Amniotic stem cell (primary cell): ENCODE results near the gene MICAL3.
"Not testable (repeated sequence)": the region's sequence is repeated elsewhere in the genome, so short reads cannot be mapped to it uniquely, and the experiment has no call there.

Source experiments
- DNase-seq: peaks from one replicate; lab custom pipeline; 2025; lab: John Stamatoyannopoulos, UW

Gene MICAL3

DNA sequence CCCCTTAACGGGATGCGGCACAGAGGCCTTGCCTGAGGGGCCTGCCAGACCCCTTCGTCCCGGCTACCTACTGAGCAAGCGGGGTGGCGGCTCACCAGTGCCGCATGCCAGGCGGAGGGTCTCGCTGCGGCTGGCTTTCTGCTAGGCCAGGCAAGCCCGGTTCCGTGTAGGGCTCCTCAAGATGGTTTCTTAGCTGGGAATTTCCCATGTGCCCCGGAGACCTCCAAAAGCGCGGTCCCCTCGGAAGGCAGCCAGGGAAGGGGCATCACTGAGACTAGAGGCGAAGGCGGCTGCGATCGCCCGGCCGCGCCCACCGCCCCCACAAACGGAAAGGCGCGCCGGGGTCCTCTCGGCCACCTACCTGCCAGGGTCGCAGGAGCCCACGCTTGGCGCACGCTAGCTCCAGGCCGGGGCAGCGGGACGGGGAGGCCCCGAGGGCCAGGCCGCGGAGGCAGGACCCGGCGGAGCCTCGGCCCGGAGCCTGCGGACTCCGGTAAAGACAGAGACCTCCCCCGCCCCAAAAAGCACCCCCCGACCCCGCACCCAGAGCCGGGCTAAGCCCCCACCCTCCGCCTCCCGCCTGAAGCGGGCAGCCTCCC lies 23.8 kb downstream of the MICAL3 start:
- DNase-seq = no peak

DNA sequence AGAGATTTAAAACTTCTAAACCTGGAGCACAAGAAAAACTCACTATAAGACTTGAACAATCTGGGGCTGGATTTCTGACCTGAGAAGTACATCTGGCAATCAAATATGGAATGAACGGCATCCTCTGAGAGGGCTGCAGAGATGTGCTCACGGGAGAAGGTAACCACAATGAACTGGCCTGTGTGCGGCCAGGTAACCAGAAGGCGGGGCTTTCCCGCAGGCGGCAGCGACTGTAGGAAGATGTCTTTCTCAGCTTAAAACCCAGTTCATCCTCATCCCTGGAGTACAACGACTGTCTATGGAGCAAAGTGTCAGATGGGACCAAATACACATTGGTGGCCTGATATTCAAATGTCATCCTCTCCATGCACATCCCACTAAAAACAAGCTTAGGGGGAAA lies 24.5 kb downstream of the MICAL3 start:
- DNase-seq = no peak

DNA sequence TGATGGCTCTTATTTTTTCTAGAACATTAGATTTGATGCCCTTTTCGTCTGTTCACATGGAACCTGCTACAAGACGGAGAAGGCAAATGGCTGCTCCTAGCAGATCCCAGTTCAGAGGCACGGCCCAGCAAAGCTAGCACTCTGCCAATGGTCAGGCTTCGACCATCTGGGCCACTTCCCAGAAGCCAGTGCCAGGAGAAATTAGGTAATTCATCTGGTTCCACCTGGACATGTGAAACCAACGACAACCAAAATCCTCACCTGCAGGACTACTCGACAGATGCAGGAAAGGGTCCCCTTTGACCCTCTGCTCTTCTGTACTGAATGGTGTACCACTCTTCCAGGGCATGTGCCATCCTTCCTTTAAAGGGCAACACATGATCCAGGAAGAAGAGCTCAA lies 25.4 kb downstream of the MICAL3 start:
- DNase-seq = no peak

GRCh38 chr22:17997456-17997855 lies 26.9 kb downstream of the MICAL3 start:
- DNase-seq = no peak

- DNase-seq = not testable (repeated sequence)
Observed at GRCh38 chr22:17995256-17995655, 29.1 kb downstream of the MICAL3 start.

DNA sequence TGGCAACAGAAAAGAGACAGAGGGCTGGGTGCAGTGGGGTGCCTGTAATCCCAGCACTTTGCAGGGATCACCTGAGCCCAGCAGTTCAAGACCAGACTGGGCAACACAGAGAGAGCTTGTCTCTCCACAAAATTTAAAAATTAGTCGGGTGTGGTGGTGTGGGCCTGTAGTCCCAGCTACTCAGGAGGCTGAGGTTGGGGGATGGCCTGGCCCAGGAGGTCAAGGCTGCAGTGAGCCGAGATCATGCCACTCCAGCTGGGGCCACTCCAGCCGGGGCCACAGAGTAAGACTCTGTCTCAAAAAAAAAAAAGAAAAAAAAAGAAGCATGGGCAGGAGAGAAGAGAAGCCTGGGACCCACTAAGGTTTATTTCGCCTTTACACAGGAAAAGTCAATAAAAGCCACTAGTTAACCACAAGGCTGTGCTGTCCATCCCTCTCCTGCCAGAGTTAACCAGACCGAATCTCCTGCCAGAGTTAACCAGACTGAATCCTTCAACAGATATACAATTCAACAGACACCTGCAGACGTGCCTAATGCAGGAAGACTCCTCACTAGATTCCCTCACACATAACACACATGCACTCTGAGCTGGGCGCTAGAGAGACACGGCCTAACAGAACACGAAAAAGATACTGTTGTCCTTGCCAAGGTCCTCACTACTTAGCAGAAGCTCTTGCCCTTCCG lies 29.8 kb downstream of the MICAL3 start:
- DNase-seq = no peak

DNA sequence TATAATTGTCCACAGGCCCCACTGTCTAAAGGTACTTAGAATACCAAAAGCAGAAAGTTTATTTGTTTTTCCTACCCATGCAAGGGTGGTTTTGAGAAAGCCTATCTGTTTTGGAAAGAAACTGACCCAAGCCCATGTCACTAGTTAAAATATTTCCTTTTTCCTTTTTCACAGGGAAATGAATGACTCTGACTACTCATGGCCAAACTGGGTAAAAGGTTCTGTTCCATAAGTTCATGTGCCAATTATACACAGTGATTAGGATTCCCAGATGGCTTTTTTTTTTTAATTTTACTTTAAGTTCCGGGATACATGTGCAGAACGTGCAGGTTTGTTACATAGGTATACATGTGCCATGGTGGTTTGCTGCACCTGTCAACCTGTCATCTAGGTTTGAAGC lies 31.4 kb downstream of the MICAL3 start:
- not testable (repeated sequence) for DNase-seq

DNA sequence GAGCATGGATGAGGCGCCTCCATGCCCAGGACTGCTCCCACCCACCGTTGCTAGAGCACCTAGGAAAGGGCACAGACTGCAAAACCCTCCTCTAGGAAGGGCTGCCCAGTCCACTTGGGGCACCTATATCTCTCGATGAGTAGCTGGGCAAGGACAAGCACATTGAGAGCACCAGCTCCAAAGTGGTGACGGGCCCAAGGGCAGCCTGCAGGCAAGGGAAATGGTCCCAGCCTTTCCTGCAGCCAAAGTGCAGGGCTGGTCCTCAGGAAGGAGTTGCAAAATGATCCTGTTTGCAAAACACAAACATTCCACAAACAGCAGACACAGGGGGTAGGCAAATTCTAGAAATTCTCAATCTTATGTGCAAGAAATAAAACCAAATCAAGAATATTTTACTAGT lies 32.4 kb downstream of the MICAL3 start:
- not testable (repeated sequence) for DNase-seq

- no peak for DNase-seq
Observed at GRCh38 chr22:17990942-17991341, 33.4 kb downstream of the MICAL3 start.

DNA sequence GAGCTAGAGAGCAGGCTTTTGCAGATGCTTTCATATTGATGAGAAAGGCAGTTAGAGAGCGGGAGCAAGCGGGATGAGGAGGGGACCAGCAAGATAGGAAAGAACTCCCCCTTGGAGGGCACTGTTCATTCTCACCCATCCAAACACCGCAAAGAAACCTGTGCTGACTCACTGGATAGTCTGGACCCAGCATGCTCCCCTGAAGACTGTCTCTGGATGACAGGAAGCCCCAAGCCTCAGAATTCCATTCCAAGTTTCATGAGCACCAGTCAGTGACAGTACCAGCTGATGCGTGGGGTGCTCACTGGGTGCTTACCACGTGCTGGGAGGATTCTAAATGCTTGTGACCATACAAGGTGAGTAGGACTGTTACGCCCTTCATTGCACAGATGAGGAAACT lies 34.2 kb downstream of the MICAL3 start:
- DNase-seq = no peak

GRCh38 chr22:17988800-17989513 lies 35.4 kb downstream of the MICAL3 start:
- DNase-seq = no peak

- no peak for DNase-seq
Observed at GRCh38 chr22:17985606-17986005, 38.8 kb downstream of the MICAL3 start.

DNA sequence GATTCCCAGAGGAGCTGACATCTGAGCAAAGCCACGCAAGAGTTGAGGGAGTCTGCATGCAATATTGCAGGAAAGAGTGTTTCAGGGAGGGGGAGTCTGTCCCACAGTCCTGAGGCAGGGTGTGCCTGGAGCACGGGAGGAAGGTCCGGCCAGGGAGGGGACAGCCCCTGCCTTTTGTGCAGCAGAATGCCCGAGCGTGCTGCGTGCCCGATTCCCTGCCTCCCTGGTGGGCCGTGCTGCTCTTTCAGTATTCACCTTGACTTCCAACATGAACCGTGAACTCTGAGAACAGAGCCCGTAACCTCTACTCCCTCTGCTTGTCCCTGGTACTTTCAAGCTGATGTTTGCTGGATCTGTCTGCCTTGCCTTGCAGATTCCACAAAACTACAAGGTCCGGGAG lies 39.3 kb downstream of the MICAL3 start:
- not testable (repeated sequence) for DNase-seq

DNA sequence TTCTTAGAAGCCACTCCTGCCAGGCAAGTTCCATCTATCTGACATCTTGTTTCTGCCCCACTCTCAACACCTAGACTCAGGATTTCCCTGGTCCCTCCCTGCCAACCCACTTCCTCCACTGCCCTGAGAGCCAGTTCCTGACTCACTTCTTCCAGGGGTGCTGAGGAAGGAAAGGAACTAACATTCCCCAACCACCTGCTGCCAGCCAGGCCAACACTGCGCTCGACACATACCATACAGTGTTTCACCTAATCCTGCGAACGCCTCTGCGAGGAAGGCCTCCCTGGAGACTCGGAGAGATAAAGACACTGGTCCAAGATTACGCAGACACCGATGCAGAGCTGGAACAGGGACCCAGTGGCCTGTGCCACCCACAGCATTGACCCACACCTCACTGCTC lies 40.2 kb downstream of the MICAL3 start:
- DNase-seq = no peak

DNA sequence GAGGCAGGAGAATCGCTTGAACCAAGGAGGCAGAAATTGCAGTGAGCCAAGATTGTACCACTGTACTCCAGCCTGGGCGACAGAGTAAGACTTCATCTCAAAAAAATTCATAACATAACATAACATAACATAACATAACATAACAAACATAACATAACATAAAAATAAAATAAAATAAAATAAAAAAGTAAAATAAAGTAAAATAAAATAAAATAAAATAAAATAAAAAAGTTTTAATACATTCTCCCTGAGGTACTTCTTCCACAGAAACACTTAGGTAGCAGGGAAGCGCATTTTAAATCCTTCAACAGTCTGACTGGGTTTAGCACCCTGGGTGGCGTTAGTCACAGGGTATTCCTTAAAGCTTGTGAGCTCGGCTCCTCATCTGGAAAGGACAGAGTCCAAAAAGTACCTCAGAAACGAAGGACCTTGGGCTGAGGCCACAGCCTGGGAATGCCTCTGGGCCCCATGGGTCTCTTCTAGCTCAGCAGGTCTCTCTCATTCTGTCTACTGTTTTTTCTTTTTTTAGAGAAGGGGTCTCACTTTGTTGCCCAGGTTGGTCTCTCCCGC lies 41.7 kb downstream of the MICAL3 start:
- DNase-seq = no peak

DNA sequence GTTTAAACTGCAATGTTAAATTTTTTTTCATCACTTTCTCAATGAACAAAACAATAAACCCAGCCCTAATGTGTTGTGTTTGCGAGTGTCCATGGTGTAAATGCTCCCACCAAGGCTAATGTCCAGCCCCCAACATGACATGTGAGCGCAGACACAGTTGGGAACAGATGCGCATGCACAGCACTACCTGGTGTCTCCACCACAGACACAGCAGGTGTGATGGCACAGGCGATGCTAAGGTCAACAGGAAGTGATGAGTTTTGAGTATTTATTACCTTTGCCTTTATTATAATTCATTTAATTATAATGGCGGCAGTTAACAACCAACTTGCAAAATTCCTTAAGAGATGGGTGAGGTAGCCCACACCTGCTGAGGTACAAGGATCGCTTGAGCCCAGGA lies 42.9 kb downstream of the MICAL3 start:
- no peak for DNase-seq

GRCh38 chr22:17980638-17981051 lies 43.7 kb downstream of the MICAL3 start:
- no peak for DNase-seq

DNA sequence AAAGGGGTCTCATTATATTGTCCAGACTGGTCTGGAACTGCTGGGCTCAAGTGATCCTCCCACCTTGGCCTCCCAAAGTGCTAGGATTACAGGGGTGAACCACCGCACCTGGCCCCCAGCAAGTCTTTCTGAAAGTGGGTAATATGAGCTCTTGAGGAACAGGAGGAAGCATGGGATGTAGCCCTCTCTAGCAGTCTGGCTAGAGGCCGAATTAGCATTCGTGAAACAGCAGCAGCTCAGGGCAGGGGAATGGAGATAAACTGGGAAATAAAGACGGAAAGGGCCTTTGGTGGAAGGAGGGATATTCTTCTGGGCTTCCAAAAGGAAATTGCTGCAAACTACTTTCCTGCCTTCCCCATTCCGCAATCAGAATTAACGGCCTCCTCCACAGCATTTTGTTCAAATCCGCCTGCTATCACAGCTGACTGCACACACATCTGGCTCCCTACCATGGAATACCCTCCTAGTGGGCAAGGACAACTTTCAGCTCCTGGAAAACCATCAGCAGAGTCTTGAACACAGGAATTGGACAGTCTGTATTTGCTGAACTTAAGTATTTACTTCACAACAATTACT lies 44.3 kb downstream of the MICAL3 start:
- no peak for DNase-seq

DNA sequence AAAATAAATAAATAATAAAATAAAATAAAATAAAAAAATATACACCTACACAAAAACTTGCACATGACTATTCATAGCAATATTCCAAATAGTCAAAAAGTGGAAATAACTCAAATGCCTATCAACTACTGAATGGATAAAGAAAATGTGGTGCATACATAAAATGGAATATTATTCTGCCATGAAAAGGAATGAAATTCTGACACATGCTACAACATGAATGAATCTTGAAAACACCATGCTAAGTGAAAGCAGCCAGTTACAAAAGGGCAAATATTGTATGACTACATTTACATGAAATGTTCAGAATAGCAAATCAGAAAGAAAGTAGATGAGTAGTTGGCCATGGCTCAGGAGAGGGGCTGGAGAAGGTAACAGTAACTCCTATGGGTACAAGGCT lies 46.3 kb downstream of the MICAL3 start:
- DNase-seq = no peak

DNA sequence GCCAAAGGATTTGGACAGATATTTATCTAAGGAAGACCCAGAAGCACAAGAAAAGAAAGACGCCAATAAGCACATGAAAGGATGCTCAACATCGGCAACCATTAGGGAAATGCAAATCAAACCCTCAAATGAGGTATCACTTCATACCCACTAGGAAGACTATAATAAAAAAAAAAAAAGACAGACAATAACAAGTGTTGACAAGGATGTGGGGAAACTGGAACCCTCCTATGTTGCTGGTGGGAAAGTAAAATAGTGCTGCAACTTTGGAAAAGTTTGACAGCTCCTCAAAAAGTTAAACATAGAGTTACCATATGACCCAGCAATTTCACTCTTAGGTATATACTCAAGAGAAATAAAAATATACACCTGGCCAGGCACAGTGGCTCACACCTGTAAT lies 47.0 kb downstream of the MICAL3 start:
- no peak for DNase-seq

GRCh38 chr22:17976121-17976520 lies 48.2 kb downstream of the MICAL3 start:
- no peak for DNase-seq

DNA sequence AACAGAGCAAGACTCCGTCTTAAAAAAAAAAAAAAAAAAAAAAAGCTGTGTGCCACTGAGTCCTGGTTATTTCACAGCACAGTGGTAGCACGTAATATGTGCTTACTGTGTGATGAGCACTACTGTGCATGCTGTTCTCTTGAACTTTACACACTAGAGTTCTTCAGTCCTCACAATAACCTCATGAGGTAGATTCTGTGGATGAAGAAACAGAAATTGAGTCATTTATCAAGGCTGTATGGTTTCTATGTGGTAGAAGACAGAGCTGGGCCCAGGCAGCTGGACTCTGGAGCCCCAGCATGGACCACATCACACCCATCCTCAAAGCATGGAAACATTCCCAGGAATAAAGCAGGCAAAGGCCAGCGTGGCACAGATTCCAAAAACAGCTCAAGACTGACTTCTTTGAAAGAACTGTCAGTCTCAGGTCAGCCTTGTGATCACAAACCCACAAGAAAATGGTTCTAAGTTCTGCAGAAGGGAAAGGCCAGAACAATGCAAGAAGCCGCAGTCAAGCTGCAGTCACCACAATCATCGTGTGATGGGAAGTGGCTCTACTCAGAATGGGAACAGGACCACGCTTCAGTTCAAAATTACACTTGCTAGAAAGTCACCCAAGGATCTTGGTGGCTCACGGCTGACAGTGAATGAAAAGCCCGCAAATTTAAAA lies 49.5 kb downstream of the MICAL3 start:
- DNase-seq = no peak
